Activated CD4-positive, alpha-beta T cell treated with anti-CD3 and anti-CD28 coated beads, Interleukin-2, amount 50 U/mL, for 1 hour (primary cell): ENCODE results near the gene CNPY3.

Source experiments
- DNase-seq: peaks from one replicate; pipeline ENCODE4 v3.0.0-alpha.2; 2020

CNPY3 gene

GRCh38 chr6:42984924-42985475 is 55.7 kb downstream of the CNPY3 start:
- no peak for DNase-seq

GRCh38 chr6:42987533-42988451 is 58.5 kb downstream of the CNPY3 start:
- DNase-seq: no peak

GRCh38 chr6:42988486-42989020 is 59.3 kb downstream of the CNPY3 start:
- DNase-seq: no peak
